Gastroesophageal sphincter (tissue), 3 donors: ENCODE data around the gene GPR87.

Experiments
- CTCF ChIP-seq, 4 experiments: fragments of 200-600 bp in 2 of 4; fragments of 450-650 bp in 2 of 4; sonication (generic) in 1 of 4; IDR thresholded peaks; one replicate each; pipeline ENCODE4 v1.5.1; 2017 to 2019; ENCODE audit warnings: antibody characterized with exemption in 4 of 4, mild to moderate bottlenecking in 2 of 4, moderate library complexity in 2 of 4
- EP300 ChIP-seq: sonication (generic); formaldehyde crosslinking; IDR thresholded peaks from one replicate; pipeline ENCODE4 v1.6.1; 2017; ENCODE audit warnings: antibody characterized with exemption, mild to moderate bottlenecking
- POLR2A ChIP-seq, 2 donors: fragments of 450-650 bp; IDR thresholded peaks; one replicate each; pipeline ENCODE4 v1.6.1; 2017; ENCODE audit warnings: antibody characterized with exemption in 2 of 2, mild to moderate bottlenecking in 2 of 2, moderate library complexity in 1 of 2

- TF ChIP-seq CTCF (IDR thresholded peaks at IDR 0.05) (no peak), EP300 (no peak), POLR2A (IDR thresholded peaks at IDR 0.05) (no peak)
Measured at GRCh38 chr3:151264605-151265004, 52.0 kb downstream of the GPR87 start.
